Progenitor cell of endocrine pancreas (in vitro differentiated cells): ENCODE data around the gene BCO1. TPM values are rescaled to one million over a fixed set of nuclear protein-coding genes. Genes with fewer than 3 reads are reported as not detected.

Experiments
- DNase-seq: peaks from one replicate; pipeline ENCODE4 v3.0.0; 2021; ENCODE audit warnings: low spot score; ENCODE audit not compliant: unreplicated experiment
- H3K27ac Mint-ChIP-seq: 2 replicates; pipeline ENCODE4 v1.8.0; 2021; ENCODE audit warnings: mild to moderate bottlenecking, moderate library complexity, mixed read lengths
- H3K27me3 Mint-ChIP-seq: 2 replicates; pipeline ENCODE4 v1.8.0; 2021; ENCODE audit warnings: mixed read lengths
- H3K36me3 Mint-ChIP-seq: 2 replicates; pipeline ENCODE4 v1.8.0; 2022; ENCODE audit warnings: mixed read lengths; ENCODE audit not compliant: insufficient read depth
- H3K4me1 Mint-ChIP-seq: 2 replicates; pipeline ENCODE4 v1.8.0; 2021; ENCODE audit warnings: low read depth, mixed read lengths
- H3K4me3 Mint-ChIP-seq: 2 replicates; pipeline ENCODE4 v1.8.0; 2021; ENCODE audit warnings: low read depth, mild to moderate bottlenecking, moderate library complexity, mixed read lengths
- H3K9me3 Mint-ChIP-seq: 2 replicates; pipeline ENCODE4 v1.8.0; 2021; ENCODE audit warnings: low read depth, mixed read lengths
- total RNA-seq: library from RNA; stranded (reverse); gene quantifications from 2 replicates; pipeline ENCODE4 v1.2.1, GENCODE V29; 2021
- TF ChIP-seq, protein P1 (sequence below): fragments of 200-600 bp; sonication (generic); IDR thresholded peaks from one replicate; pipeline ENCODE4 v1.5.0; 2021; ENCODE audit warnings: antibody characterized with exemption, mild to moderate bottlenecking; ENCODE audit not compliant: unreplicated experiment

The BCO1 gene
- total RNA-seq, 1 donor from 2014 or later, result 3.3 TPM

DNA sequence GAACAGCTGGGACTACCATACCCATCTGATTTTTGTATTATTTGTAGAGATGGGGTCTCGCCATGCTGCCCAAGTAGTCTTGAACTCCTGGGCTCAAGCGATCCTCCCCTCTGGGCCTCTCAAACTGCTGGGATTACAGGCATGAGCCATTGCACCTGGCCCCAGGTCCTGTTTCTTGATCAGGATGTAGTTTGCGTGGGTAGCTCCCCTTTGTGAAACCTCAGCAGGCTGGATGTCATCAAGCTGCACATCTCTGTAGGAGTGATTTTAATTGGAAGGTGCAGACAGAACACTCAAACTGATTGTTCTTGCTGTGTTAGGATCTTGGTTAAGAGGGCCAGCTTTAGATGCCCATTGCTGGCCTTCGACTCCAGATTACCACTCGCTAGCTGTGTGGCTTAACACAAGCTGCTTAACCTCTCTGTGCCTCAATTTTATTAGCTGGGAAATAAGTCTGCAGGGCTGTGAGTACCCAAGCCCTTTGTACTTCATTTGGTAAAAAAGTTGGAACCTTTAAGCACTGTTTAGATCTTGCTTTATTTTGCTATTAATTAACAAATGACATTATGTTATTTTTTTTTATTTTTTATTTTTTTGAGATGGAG lies 16.5 kb downstream of the BCO1 start:
- H3K4me3 Mint-ChIP-seq, result no peak overlapping the region
- DNase-seq, result no peak
- TF ChIP-seq, protein P1, sequence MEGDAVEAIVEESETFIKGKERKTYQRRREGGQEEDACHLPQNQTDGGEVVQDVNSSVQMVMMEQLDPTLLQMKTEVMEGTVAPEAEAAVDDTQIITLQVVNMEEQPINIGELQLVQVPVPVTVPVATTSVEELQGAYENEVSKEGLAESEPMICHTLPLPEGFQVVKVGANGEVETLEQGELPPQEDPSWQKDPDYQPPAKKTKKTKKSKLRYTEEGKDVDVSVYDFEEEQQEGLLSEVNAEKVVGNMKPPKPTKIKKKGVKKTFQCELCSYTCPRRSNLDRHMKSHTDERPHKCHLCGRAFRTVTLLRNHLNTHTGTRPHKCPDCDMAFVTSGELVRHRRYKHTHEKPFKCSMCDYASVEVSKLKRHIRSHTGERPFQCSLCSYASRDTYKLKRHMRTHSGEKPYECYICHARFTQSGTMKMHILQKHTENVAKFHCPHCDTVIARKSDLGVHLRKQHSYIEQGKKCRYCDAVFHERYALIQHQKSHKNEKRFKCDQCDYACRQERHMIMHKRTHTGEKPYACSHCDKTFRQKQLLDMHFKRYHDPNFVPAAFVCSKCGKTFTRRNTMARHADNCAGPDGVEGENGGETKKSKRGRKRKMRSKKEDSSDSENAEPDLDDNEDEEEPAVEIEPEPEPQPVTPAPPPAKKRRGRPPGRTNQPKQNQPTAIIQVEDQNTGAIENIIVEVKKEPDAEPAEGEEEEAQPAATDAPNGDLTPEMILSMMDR, result no peak

DNA sequence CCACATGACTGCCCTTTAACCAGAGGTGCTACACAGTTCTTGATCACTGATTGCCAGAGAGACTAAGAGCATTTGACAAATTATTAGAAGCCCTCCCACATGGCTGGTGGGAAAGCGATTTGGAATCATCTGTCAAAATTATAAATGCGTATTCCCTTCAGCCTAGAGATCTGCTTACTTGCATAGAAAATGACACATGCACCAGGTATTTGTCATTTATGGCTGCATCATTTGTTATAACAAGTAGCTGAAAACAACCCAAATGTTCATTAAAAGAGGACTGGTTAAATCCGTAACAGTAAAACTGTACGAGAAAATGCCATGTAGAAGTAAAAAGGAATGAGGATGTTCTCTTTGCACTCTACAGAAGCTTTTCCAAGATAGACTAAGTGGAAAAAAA lies 21.4 kb downstream of the BCO1 start:
- H3K4me3 Mint-ChIP-seq, result no peak overlapping the region
- DNase-seq, result no peak
- no peaks in the 10 kb centered on the region for H3K4me1 Mint-ChIP-seq
- H3K36me3 Mint-ChIP-seq, result peaks cover 4% of the 10 kb centered on the region
- H3K27me3 Mint-ChIP-seq, result no peaks in the 10 kb centered on the region
- TF ChIP-seq, protein P1, result no peak
- peaks cover 6% of the 10 kb centered on the region for H3K9me3 Mint-ChIP-seq
- no peak overlapping the region for H3K27ac Mint-ChIP-seq

More for the DNA sequence above, 16.5 kb downstream of the BCO1 start:
- H3K36me3 Mint-ChIP-seq, result no peaks in the 10 kb centered on the region
- no peaks in the 10 kb centered on the region for H3K9me3 Mint-ChIP-seq
- no peak overlapping the region for H3K27ac Mint-ChIP-seq
- H3K4me1 Mint-ChIP-seq, result no peaks in the 10 kb centered on the region
- H3K27me3 Mint-ChIP-seq, result no peaks in the 10 kb centered on the region

DNA sequence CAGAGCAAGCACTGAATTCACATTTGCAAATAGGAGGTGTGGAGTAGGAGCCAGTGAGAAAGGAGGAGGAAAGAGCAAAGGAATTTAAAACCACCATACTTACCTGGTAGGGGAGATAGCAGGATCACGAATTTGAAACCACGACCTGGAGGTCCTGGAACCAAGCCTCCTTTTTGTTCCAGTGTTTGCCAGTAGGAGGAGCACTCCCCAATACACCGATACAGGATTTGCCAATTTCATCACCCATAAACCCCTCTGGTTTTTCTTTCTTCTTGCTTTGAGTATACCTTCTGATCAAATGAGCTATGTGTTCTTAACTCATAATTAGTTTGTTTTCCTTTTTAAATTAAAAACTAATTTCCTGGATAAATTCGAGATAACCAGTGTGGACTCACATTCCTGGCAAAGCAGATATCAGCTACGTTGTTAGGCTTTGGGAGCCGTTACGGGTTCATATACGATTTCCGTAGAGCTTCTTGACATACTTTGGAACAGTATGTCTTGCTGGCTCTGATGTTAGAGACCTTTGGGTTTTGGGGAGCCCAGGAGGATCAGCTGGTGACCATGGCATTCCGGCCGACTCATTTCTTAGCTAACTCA lies 22.7 kb downstream of the BCO1 start:
- Mint-ChIP-seq H3K4me1 (peaks cover 1% of the 10 kb centered on the region), H3K4me3 (no peak overlapping the region), H3K27me3 (no peaks in the 10 kb centered on the region), H3K27ac (no peak overlapping the region), H3K9me3 (peaks cover 6% of the 10 kb centered on the region), H3K36me3 (peaks cover 4% of the 10 kb centered on the region)
- no peak for DNase-seq
- TF ChIP-seq, protein P1, result peak; percentile 45

DNA sequence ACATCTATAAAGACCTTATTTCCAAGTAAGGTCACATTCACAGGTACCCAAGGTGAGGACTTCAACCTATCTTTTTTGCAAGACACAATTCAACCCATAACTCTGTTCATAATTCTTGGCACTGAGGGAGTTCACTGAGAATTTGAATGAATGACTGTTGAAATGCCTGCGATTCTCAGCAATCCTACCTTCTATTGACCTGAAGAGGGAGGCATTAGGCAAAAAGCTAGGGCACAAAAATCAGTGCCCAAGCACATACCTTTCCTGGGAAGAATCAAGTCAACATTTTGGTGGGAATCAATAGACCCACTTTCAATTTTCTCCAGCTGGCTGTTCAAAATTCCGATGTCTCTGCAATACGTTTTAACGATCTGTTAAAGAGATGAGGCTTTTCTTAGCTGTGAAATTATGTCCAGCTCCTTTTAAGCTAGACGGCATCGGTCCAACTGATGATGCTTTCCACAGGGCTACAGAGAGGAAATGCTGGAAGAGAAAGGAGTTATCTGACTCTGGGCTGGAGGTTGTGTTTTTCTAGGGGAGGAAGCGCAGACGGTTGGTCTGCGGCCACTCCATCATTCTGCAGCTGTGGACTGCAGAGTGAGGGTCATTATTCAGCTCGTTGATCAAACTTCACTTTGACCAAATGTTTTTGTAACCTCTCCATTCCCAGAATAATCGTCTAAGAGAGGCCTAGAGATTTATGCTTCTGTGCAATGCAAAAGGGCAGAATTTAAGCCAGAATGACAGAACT lies 25.2 kb downstream of the BCO1 start:
- Mint-ChIP-seq H3K9me3 (peaks cover 6% of the 10 kb centered on the region), H3K27ac (no peak overlapping the region), H3K27me3 (no peaks in the 10 kb centered on the region)

DNA sequence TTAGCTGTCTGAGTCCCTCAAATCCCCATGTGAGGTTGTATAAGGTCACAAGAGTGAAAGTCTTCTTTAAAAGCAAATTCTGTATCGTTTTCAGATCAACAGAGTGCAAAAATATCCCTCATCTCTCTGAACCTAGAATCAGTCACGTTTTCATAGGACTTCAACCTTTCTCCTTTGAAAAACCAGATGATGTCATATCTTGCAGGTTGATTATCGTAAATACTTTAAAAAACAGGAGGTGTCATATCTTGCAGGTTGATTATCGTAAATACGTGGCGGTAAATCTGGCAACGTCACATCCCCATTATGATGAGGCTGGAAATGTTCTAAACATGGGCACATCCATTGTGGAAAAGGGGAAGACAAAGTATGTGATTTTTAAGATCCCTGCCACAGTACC lies 25.9 kb downstream of the BCO1 start:
- no peak for DNase-seq
- peaks cover 6% of the 10 kb centered on the region for H3K9me3 Mint-ChIP-seq
- no peak overlapping the region for H3K27ac Mint-ChIP-seq
- TF ChIP-seq, protein P1, result no peak
- no peaks in the 10 kb centered on the region for H3K27me3 Mint-ChIP-seq
- H3K4me1 Mint-ChIP-seq, result peaks cover 6% of the 10 kb centered on the region
- H3K4me3 Mint-ChIP-seq, result no peak overlapping the region
- peaks cover 4% of the 10 kb centered on the region for H3K36me3 Mint-ChIP-seq

More for the DNA sequence above, 25.2 kb downstream of the BCO1 start:
- TF ChIP-seq, protein P1, result peak; percentile 9
- Mint-ChIP-seq H3K4me1 (peaks cover 6% of the 10 kb centered on the region), H3K36me3 (peaks cover 4% of the 10 kb centered on the region), H3K4me3 (no peak overlapping the region)
- no peak for DNase-seq
